Vagina (tissue), 2 donors: Measurements from ENCODE around the gene SNIP1. TPM values are rescaled to one million over a fixed set of nuclear protein-coding genes. Genes with fewer than 3 reads are reported as not detected.
A peak's percentile ranks its signal among the peaks of the same experiment; 100 is the strongest.

Source experiments
- DNase-seq, 2 donors: peaks; one replicate each; pipeline ENCODE4 v3.0.0-alpha.2; 2017; ENCODE audit errors: extremely low spot score in 2 of 2
- H3K27ac ChIP-seq: fragments of 200-600 bp; sonication (generic); one replicate; pipeline ENCODE4 v1.5.1; 2019
- H3K27me3 ChIP-seq: fragments of 200-600 bp; sonication (generic); one replicate; pipeline ENCODE4 v1.5.1; 2019
- H3K36me3 ChIP-seq, 2 donors: fragments of 200-600 bp; sonication (generic); one replicate each; pipeline ENCODE4 v1.5.1; 2017 to 2019
- H3K4me1 ChIP-seq: fragments of 200-600 bp; sonication (generic); one replicate; pipeline ENCODE4 v1.5.1; 2019
- H3K4me3 ChIP-seq, 2 donors: fragments of 200-600 bp; sonication (generic); 1 replicate in 1 of 2; 2 replicates in 1 of 2; pipeline ENCODE4 v1.5.1; 2016 to 2019
- H3K9me3 ChIP-seq: fragments of 200-600 bp; sonication (generic); one replicate; pipeline ENCODE4 v1.5.1; 2019
- CTCF ChIP-seq, 3 experiments: fragments of 450-650 bp in 2 of 3; fragments of 200-600 bp in 1 of 3; sonication (generic) in 1 of 3; IDR thresholded peaks; one replicate each; pipeline ENCODE4 v1.5.1; 2017 to 2019; ENCODE audit warnings: antibody characterized with exemption in 3 of 3, mild to moderate bottlenecking in 2 of 3, moderate library complexity in 2 of 3
- POLR2A ChIP-seq, 2 donors: fragments of 450-650 bp; IDR thresholded peaks; one replicate each; pipeline ENCODE4 v1.6.1; 2017; ENCODE audit warnings: antibody characterized with exemption in 2 of 2, mild to moderate bottlenecking in 2 of 2, moderate library complexity in 2 of 2
- POLR2AphosphoS5 ChIP-seq, 2 donors: sonication (generic); formaldehyde crosslinking; IDR thresholded peaks; one replicate each; pipeline ENCODE4 v1.9.0; 2017; ENCODE audit warnings: antibody characterized with exemption in 2 of 2, mild to moderate bottlenecking in 2 of 2, low read depth in 1 of 2; ENCODE audit not compliant: insufficient read depth in 1 of 2
- intact Hi-C: fragments of 100-400 bp; cut with DNase I; formaldehyde crosslinking; loops from one replicate; pipeline ENCODE4 v1.15.1; 2023
- total RNA-seq: library from RNA; depleted of rRNA; stranded (reverse); fragments of >200 nt; gene quantifications from one replicate; pipeline ENCODE4 v1.2.3, GENCODE V29; 2016

Gene SNIP1
- total RNA-seq, 1 donor from 2014 or later, result 16.5 TPM

GRCh38 chr1:37558411-37558810 lies 4.3 kb upstream of the SNIP1 start:
- Histone ChIP-seq H3K4me3 (no peak overlapping the region), H3K36me3 (no peaks in the 10 kb centered on the region), H3K27ac (no peak overlapping the region), H3K9me3 (no peaks in the 10 kb centered on the region), H3K4me1 (peaks cover 18% of the 10 kb centered on the region), H3K27me3 (no peaks in the 10 kb centered on the region)
- TF ChIP-seq POLR2A (IDR thresholded peaks at IDR 0.05), result no peak
- TF ChIP-seq CTCF (IDR thresholded peaks at IDR 0.05), result no peak
- no peak for TF ChIP-seq POLR2AphosphoS5 (IDR thresholded peaks at IDR 0.05; ENCODE audit: insufficient read depth in 1 of 2, low read depth in 1 of 2)
- DNase-seq, result no peak
- intact Hi-C loops, result no loop called here

GRCh38 chr1:37557402-37557801 lies 3.3 kb upstream of the SNIP1 start:
- TF ChIP-seq POLR2A (IDR thresholded peaks at IDR 0.05) (no peak), POLR2AphosphoS5 (IDR thresholded peaks at IDR 0.05; ENCODE audit: insufficient read depth in 1 of 2, low read depth in 1 of 2) (no peak), CTCF (IDR thresholded peaks at IDR 0.05) (no peak)
- Histone ChIP-seq H3K27ac (no peak overlapping the region), H3K4me3 (peak overlapping the region; percentile 24 to 33), H3K36me3 (peaks cover 0 to 3% of the 10 kb centered on the region in 2 donors), H3K4me1 (peaks cover 28% of the 10 kb centered on the region), H3K9me3 (no peaks in the 10 kb centered on the region), H3K27me3 (no peaks in the 10 kb centered on the region)
- intact Hi-C loops, result no loop called here
- DNase-seq, result no peak

- intact Hi-C loops, result no loop called here
- TF ChIP-seq POLR2AphosphoS5 (IDR thresholded peaks at IDR 0.05; ENCODE audit: insufficient read depth in 1 of 2, low read depth in 1 of 2) (peak in 1 of 2 donors; percentile 39), POLR2A (IDR thresholded peaks at IDR 0.05) (no peak), CTCF (IDR thresholded peaks at IDR 0.05) (no peak)
- H3K27ac ChIP-seq, result no peak within 1 kb of the TSS
- no peak for DNase-seq
- H3K4me1 ChIP-seq, result peaks cover 33% of the 10 kb centered on the region
- H3K27me3 ChIP-seq, result no peaks in the 10 kb centered on the region
- no peaks in the 10 kb centered on the region for H3K9me3 ChIP-seq
- H3K36me3 ChIP-seq, result peaks cover 0 to 8% of the 10 kb centered on the region in 2 donors
- H3K4me3 ChIP-seq, result peak within 1 kb of the TSS; percentile 24 to 33
Measured at GRCh38 chr1:37556712-37557196, 2.7 kb upstream of the SNIP1 start, which contains the start of gene DNALI1. Gene DNALI1 (plus strand): TSS chr1:37556940. CDS start chr1:37556995, 55 bp downstream.

- intact Hi-C loops, result no loop called here
- TF ChIP-seq POLR2A (IDR thresholded peaks at IDR 0.05), result no peak
- no peak for TF ChIP-seq POLR2AphosphoS5 (IDR thresholded peaks at IDR 0.05; ENCODE audit: insufficient read depth in 1 of 2, low read depth in 1 of 2)
- TF ChIP-seq CTCF (IDR thresholded peaks at IDR 0.05), result no peak
- DNase-seq, result no peak
- Histone ChIP-seq H3K27ac (peak overlapping the region; percentile 70), H3K4me3 (peak overlapping the region; percentile 87 to 95), H3K36me3 (peaks cover 0 to 24% of the 10 kb centered on the region in 2 donors), H3K4me1 (peaks cover 33% of the 10 kb centered on the region), H3K27me3 (no peaks in the 10 kb centered on the region), H3K9me3 (no peaks in the 10 kb centered on the region)
Measured at GRCh38 chr1:37553598-37553926, 531 bp downstream of the SNIP1 start.

GRCh38 chr1:37549341-37549740 lies 4.8 kb downstream of the SNIP1 start:
- no peak for DNase-seq
- Histone ChIP-seq H3K27ac (no peak overlapping the region), H3K36me3 (peaks cover 0 to 59% of the 10 kb centered on the region in 2 donors), H3K4me3 (no peak overlapping the region), H3K9me3 (no peaks in the 10 kb centered on the region), H3K27me3 (no peaks in the 10 kb centered on the region), H3K4me1 (peaks cover 17% of the 10 kb centered on the region)
- intact Hi-C loops, result no loop called here
- TF ChIP-seq CTCF (IDR thresholded peaks at IDR 0.05), result no peak
- no peak for TF ChIP-seq POLR2A (IDR thresholded peaks at IDR 0.05)
- TF ChIP-seq POLR2AphosphoS5 (IDR thresholded peaks at IDR 0.05; ENCODE audit: insufficient read depth in 1 of 2, low read depth in 1 of 2), result no peak
